ENCODE data around the gene C6orf62. TPM values are rescaled to one million over a fixed set of nuclear protein-coding genes. Genes with fewer than 3 reads are reported as not detected.
A peak's percentile ranks its signal among the peaks of the same experiment; 100 is the strongest.
"Not testable (repeated sequence)": the region's sequence is repeated elsewhere in the genome, so short reads cannot be mapped to it uniquely, and the experiment has no call there.

Gene C6orf62
- total RNA-seq, 1 experiment from 2014 or later = 114 TPM

DNA sequence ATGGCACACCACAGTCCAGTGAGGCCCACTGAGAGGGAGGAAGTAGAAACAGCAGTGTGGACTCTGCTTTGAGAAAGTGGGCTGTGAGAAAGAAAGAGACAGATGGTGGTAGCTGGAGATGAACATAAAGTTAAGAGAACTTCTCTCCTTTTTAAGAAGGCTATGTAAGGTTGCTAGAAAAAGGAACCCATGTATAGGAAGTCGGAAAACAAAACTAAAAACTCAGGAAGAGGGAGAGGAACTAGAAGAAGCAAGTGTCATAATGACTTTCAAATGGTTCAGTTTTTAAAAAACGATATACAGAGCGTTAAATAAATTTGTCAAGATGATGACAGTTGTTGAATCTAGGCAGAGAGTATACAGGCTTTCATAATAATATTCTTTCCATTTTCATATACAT lies 30.3 kb upstream of the C6orf62 start:
- in situ Hi-C loops (cut with HindIII; ENCODE audit: low pct_unique_long_range_greater_than_20kb, low sequenced_read_pairs) = no loop called here
- DNase-seq (ENCODE audit: low read depth, low spot score) = no peak

- DNase-seq (ENCODE audit: low read depth, low spot score) = no peak
- in situ Hi-C loops (cut with HindIII; ENCODE audit: low pct_unique_long_range_greater_than_20kb, low sequenced_read_pairs) = no loop called here
Observed at GRCh38 chr6:24744911-24745310, 26.0 kb upstream of the C6orf62 start.

GRCh38 chr6:24743944-24744335 lies 25.0 kb upstream of the C6orf62 start:
- in situ Hi-C loops (cut with HindIII; ENCODE audit: low pct_unique_long_range_greater_than_20kb, low sequenced_read_pairs) = no loop called here
- no peak for DNase-seq (ENCODE audit: low read depth, low spot score)

DNA sequence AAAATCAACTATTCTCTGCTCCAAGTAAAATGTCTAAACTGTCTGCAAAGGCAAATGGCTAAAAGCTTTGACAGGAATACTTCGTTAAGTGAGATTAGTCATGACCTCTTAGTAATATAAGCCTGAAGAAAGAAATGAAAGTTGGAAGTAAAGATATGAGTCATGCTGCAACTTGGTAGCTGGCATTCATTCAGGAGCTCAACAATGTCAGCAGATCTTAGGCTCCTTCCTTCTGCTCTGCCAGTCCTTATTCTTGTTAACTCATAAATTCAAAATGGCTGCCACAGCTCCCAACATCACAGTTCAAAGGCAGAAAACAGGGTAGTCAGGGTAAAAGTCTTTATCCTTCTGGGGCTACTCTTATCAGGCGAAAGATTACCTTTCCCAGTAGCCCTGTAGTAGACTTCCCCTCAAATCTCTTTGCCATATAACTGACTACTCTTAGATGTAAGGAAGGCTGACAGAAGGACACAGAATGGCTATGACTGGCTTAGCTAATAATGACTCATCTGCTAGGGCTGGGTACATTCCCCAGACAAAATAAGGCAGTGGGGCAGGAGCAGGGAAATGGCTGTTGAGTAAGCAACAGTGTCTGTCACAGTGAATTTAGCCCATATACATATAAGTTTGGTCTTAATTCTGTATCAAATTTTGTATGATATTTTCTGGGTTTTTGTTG lies 24.4 kb upstream of the C6orf62 start:
- in situ Hi-C loops (cut with HindIII; ENCODE audit: low pct_unique_long_range_greater_than_20kb, low sequenced_read_pairs) = no loop called here
- DNase-seq (ENCODE audit: low read depth, low spot score) = peak; percentile 57

DNA sequence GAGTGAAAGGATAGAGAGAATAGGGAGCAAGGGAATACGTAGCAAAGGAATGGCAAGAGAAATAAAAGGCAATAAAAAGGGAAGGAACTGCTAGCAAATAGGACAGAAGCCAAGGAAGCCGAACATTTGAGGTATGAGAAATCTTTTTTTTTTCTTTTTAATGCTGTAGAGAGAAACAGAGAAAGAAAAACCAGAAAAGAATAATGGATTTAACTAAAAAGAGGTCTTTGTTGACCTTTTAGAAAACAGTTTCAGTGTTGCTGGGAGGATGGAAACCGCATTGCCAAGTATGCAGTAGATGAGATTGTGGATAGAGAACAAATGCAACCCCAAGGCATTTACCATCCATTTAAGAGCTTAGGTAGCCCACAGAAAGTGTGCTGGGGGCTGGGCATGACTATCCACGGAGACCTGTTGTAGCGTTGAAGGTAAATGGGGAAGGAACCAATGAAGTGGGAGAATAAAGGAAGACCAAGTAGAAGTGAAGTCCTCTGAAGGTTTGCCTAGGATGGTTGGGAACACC lies 23.3 kb upstream of the C6orf62 start:
- in situ Hi-C loops (cut with HindIII; ENCODE audit: low pct_unique_long_range_greater_than_20kb, low sequenced_read_pairs) = no loop called here
- no peak for DNase-seq (ENCODE audit: low read depth, low spot score)

DNA sequence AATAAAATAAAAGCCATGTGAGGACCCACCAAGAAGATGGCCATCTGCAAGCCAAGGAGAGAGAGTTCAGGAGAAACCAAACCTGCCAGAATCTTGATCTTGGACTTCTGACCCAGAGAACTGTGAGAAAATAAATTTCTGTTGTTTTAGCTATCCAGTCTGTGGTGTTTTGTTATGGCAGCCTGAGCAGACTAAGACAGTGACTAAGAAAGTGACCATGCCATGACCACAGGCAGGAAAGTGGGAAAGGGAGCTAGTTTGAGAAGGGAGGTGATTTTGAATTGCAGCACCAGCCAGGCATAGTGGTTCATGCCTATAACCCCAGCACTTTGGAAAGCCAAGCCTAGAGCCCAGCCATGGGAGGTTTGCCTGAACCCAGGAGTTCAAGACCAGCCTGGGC lies 21.9 kb upstream of the C6orf62 start:
- in situ Hi-C loops (cut with HindIII; ENCODE audit: low pct_unique_long_range_greater_than_20kb, low sequenced_read_pairs) = no loop called here
- no peak for DNase-seq (ENCODE audit: low read depth, low spot score)

- in situ Hi-C loops (cut with HindIII; ENCODE audit: low pct_unique_long_range_greater_than_20kb, low sequenced_read_pairs) = no loop called here
Observed at GRCh38 chr6:24738741-24739140, 19.8 kb upstream of the C6orf62 start.

GRCh38 chr6:24734710-24735109 lies 15.8 kb upstream of the C6orf62 start:
- in situ Hi-C loops (cut with HindIII; ENCODE audit: low pct_unique_long_range_greater_than_20kb, low sequenced_read_pairs); DNase-seq (ENCODE audit: low read depth, low spot score): not testable (repeated sequence)

More at GRCh38 chr6:24738741-24739140, 19.8 kb upstream of the C6orf62 start:
- no peak for DNase-seq (ENCODE audit: low read depth, low spot score)

DNA sequence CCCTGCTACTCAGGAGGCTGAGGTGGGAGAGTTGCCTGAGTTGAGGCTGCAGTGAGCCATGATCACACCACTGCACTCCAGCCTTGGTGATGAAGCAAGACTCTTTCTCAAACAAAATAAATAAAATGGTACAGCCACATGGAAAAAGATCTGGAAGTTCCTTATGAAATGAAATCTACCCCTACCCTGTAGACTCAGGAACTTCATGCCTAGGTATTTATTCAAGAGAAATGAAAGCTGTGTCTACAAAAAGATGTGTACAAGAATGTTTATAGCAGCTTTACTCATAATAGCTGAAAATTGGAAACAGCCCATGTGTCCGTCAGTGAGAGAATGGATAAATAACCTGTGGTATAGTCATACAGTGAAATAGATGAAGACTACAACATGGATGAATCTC lies 15.2 kb upstream of the C6orf62 start:
- DNase-seq (ENCODE audit: low read depth, low spot score) = no peak

GRCh38 chr6:24731456-24732134 lies 12.6 kb upstream of the C6orf62 start:
- in situ Hi-C loops (cut with HindIII; ENCODE audit: low pct_unique_long_range_greater_than_20kb, low sequenced_read_pairs); DNase-seq (ENCODE audit: low read depth, low spot score): not testable (repeated sequence)

More for the DNA sequence above, 15.2 kb upstream of the C6orf62 start:
- in situ Hi-C loops (cut with HindIII; ENCODE audit: low pct_unique_long_range_greater_than_20kb, low sequenced_read_pairs) = no loop called here

DNA sequence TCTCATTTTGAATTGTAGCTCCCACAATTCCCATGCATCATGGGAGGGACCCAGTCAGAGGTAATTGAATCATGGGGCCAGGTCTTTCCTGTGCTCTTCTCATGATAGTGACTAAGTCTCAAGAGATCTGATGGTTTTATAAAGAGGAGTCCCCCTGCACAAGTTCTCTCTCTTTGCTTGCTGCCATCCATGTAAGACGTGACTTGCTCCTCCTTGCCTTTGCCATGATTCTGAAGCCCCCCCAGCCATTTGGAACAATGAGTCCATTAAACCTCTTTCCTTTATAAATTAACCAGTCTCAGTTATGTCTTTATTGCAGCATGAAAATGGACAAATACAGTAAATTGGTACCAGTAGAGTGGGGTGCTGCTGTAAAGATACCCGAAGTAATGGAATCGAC lies 11.7 kb upstream of the C6orf62 start:
- in situ Hi-C loops (cut with HindIII; ENCODE audit: low pct_unique_long_range_greater_than_20kb, low sequenced_read_pairs) = not testable (repeated sequence)

GRCh38 chr6:24723270-24723669 lies 4.3 kb upstream of the C6orf62 start:
- in situ Hi-C loops (cut with HindIII; ENCODE audit: low pct_unique_long_range_greater_than_20kb, low sequenced_read_pairs) = no loop called here
- no peak for DNase-seq (ENCODE audit: low read depth, low spot score)

More for the DNA sequence above, 11.7 kb upstream of the C6orf62 start:
- not testable (repeated sequence) for DNase-seq (ENCODE audit: low read depth, low spot score)

- DNase-seq (ENCODE audit: low read depth, low spot score) = peak; percentile 91
- in situ Hi-C loops (cut with HindIII; ENCODE audit: low pct_unique_long_range_greater_than_20kb, low sequenced_read_pairs) = no loop called here
Observed at GRCh38 chr6:24721461-24722215, 2.7 kb upstream of the C6orf62 start.

DNA sequence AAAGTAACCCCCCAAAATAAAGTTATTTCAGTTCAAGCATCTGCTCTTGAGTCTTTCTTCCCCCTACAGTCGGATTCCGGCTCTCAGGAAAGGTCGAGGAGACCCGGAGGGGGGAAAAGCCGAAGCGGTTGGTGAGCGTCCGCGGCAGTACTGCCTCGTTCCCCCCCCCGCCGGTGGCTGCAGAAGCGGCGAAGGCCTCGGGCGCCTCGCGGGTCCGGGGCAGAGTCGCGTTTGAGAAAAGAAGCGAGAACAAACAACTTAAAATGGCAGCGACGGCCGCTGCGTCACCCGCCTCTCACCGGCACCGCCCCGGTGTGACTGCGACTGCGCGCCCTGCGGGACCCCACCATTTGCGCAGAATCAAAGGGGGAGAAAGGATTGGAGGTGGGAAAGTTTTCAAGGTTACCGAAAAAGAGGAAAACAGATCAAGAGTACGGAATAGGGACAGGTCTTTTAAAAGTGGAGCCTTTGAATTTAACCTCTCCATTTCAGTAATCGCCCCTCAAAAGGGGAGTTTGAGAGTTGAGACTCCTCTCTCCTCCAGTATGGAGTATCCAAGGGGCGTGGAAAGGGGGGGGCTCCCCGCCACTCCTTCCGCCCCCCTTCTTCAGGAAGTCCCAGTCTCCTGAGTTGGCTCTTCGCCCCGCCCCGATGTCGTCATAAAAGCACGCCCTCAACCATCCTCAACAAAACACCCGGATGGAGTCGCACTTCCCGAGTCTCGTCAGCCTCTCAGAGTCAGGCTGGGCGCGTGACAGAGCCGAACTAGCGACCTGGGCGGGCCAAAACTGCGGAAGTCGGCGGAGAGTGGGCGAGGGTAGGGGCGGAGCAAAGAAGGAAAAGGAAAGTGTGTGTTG lies 1.9 kb upstream of the C6orf62 start:
- in situ Hi-C loops (cut with HindIII; ENCODE audit: low pct_unique_long_range_greater_than_20kb, low sequenced_read_pairs) = no loop called here
- DNase-seq (ENCODE audit: low read depth, low spot score) = peak; percentile 100

DNA sequence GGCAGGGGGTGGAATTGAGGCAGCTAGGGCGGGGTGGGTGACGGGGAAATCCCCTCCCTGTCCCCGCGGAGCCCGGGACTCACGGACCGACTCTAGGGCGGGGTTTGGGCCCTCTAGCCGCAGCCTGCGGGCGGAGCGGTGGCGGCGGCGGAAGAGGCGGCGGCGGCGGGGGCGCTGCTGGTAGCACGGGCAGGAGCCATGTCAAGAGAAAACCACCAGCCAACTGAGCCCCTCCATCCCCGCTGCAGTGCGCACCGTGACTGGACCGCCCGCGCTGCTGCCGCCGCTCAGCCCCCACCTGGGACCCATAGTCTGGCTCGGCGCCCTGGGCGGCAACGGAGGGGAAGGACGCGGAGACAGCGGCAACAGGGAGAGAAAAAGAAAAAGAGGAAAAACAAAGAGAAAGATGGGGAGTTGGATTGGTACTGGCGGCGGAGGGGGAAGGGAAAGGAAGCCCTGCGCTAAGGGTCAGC lies 1.2 kb upstream of the C6orf62 start:
- peak; percentile 71 for DNase-seq (ENCODE audit: low read depth, low spot score)
- in situ Hi-C loops (cut with HindIII; ENCODE audit: low pct_unique_long_range_greater_than_20kb, low sequenced_read_pairs) = no loop called here

- in situ Hi-C loops (cut with HindIII; ENCODE audit: low pct_unique_long_range_greater_than_20kb, low sequenced_read_pairs) = no loop called here
- DNase-seq (ENCODE audit: low read depth, low spot score) = no peak
Observed at GRCh38 chr6:24718449-24719124, 367 bp downstream of the C6orf62 start.

Data from SK-MEL-5 (cell line).